ENCODE results near the gene BEAN1. TPM values are rescaled to one million over a fixed set of nuclear protein-coding genes. Genes with fewer than 3 reads are reported as not detected.

BEAN1 gene
- polyA plus RNA-seq, 3 donors, result 0.12 to 0.81 TPM; not detected in 1

DNA sequence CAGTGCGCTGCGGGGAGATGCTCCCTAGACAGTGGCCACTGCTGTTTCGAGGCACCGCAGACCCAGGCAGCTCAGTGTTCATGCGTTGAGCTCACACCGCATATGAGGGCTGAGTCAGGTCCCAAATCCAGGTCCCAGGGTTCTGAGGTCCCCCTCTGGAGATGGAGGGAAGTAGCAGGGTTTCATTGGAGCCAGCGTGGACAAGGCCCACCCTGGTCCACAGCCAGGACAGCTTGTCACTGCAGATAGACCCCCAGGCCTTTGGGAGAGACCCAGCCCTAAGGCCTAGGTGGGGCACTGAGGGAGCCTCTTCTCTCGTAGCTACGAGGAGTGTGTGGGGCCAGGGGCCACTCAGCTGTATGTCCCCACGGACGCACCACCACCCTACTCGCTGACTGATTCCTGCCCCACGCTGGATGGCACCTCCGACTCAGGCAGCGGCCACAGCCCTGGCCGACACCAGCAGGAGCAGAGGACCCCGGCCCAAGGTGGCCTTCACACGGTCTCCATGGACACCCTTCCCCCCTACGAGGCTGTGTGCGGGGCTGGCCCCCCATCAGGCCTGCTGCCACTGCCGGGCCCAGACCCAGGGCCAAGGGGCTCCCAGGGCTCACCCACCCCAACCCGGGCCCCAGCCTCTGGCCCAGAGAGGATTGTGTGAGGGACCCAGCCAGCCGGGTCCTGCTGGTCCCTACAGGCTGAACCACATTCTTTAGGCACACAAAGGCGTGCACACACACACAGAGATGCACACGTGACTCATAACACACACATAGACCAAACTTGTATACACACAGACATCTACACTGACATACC is 53.4 kb downstream of the BEAN1 start:
- peak overlapping the region in 4 of 7 donors; percentile 23 to 50 (median 38) for H3K27ac Mint-ChIP-seq
- TF ChIP-seq, protein P1, sequence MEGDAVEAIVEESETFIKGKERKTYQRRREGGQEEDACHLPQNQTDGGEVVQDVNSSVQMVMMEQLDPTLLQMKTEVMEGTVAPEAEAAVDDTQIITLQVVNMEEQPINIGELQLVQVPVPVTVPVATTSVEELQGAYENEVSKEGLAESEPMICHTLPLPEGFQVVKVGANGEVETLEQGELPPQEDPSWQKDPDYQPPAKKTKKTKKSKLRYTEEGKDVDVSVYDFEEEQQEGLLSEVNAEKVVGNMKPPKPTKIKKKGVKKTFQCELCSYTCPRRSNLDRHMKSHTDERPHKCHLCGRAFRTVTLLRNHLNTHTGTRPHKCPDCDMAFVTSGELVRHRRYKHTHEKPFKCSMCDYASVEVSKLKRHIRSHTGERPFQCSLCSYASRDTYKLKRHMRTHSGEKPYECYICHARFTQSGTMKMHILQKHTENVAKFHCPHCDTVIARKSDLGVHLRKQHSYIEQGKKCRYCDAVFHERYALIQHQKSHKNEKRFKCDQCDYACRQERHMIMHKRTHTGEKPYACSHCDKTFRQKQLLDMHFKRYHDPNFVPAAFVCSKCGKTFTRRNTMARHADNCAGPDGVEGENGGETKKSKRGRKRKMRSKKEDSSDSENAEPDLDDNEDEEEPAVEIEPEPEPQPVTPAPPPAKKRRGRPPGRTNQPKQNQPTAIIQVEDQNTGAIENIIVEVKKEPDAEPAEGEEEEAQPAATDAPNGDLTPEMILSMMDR (IDR thresholded peaks at IDR 0.05), result no peak
- WGBS (ENCODE audit: insufficient coverage), result 94% methylated on average over 24 of the region's 25 CpGs
- H3K9me3 ChIP-seq (replicated peaks in 1 of 2; ENCODE audit: control insufficient read depth in 1 of 2, insufficient read depth in 1 of 2, low read length in 2 of 2), result no peaks in the 10 kb centered on the region
- intact Hi-C loops (cut with micrococcal nuclease), result loop anchor here (5.0 to 10.0 kb wide), 3 partner anchors 37 to 74 kb away; partner anchors contain the start of genes CKLF (in 1 of the 2) and TK2 (in 1 of the 2)
- peaks cover 0 to 11% (median 4%) of the 10 kb centered on the region in 3 donors for H3K27me3 Mint-ChIP-seq (ENCODE audit: low read depth in 3 of 3)
- no peaks in the 10 kb centered on the region for H4K20me1 ChIP-seq (ENCODE audit: insufficient read depth, low read length)
- peak in 1 of 3 donors; percentile 3 for DNase-seq
- H3K36me3 ChIP-seq (replicated peaks in 1 of 2; ENCODE audit: control insufficient read depth in 1 of 2, insufficient read depth in 2 of 2, low read length in 2 of 2), result no peaks in the 10 kb centered on the region
- peaks cover 40% of the 10 kb centered on the region for H3K4me1 Mint-ChIP-seq
- H3K27ac ChIP-seq (ENCODE audit: low read depth in 1 of 2, low read length in 2 of 2), result no peak overlapping the region
- H3K36me3 Mint-ChIP-seq, result peaks cover 2 to 5% of the 10 kb centered on the region in 2 donors
- H2AFZ ChIP-seq (ENCODE audit: insufficient read depth, low read depth, low read length, poor library complexity, severe bottlenecking), result no peak overlapping the region
- no peak overlapping the region for H3K4me3 ChIP-seq (replicated peaks in 1 of 3; ENCODE audit: low read depth in 2 of 3, low read length in 3 of 3)
- H3K9ac ChIP-seq (ENCODE audit: insufficient read depth, low read length, poor library complexity, severe bottlenecking), result no peak overlapping the region
- peaks cover 36 to 46% of the 10 kb centered on the region in 2 donors for H3K4me1 ChIP-seq (ENCODE audit: control insufficient read depth in 1 of 2, insufficient read depth in 2 of 2, low read length in 2 of 2)
- H3K9me3 Mint-ChIP-seq, result peaks cover 0 to 2% (median 0%) of the 10 kb centered on the region in 7 donors
- no peaks in the 10 kb centered on the region for H3K79me2 ChIP-seq (ENCODE audit: insufficient read depth, low read length)
- H3K4me3 Mint-ChIP-seq, result peak overlapping the region; percentile 31 to 69
- H3K27me3 ChIP-seq (ENCODE audit: control insufficient read depth in 2 of 2, insufficient read depth in 2 of 2, low read length in 2 of 2), result no peaks in the 10 kb centered on the region
- H3K4me2 ChIP-seq (replicated peaks; ENCODE audit: extremely low read depth, low read length, poor library complexity, severe bottlenecking), result no peak overlapping the region

DNA sequence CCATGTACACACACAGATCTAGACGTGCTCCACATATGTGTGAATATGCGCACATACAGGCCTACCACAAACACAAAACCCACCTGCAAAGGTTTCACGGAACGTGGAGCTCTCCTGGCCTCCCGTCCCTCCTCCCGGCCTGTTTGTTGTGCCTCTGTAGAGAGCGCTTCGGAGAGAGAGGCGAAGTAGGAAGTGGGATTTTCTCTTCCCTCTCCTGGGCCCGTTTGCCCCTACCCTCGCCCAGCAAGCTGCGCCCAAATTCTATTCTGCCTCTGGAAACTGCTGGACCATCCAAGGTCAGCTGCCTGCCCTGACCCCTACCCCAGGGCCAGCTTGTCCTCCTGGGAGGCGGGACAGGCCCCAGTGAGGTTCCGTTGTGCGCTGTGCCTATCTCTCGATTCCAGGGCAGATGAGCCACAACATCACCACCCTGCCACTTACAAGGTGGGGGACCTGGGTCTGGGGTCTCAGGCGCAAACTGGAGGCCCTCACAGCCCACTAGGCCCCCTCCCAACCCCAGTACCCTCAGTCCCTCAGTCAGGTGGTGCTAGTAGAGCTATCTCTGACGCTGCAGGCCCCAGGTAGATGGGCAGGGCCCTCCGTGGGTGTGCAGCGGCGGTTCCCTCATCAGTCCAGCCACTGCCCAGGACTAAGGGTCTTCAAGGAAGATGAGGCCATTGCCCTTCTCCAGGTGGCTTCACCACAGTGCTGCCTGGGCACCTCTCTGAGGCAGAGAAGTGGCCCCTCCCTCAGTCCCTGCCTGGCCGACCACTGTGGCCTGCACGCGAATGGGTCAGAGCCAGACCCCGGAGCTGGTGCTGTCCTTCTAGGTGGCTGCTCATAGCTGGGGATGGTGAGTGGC is 54.2 kb downstream of the BEAN1 start:
- H4K20me1 ChIP-seq (ENCODE audit: insufficient read depth, low read length), result no peaks in the 10 kb centered on the region
- 88% methylated on average over 11 of the region's 25 CpGs for WGBS (ENCODE audit: insufficient coverage)
- no peak overlapping the region for H2AFZ ChIP-seq (ENCODE audit: insufficient read depth, low read depth, low read length, poor library complexity, severe bottlenecking)
- H3K36me3 Mint-ChIP-seq, result peaks cover 7 to 8% of the 10 kb centered on the region in 2 donors
- H3K4me3 Mint-ChIP-seq, result peak overlapping the region in 1 of 2 donors; percentile 69
- H3K4me1 Mint-ChIP-seq, result peaks cover 49% of the 10 kb centered on the region
- no peak overlapping the region for H3K4me3 ChIP-seq (replicated peaks in 1 of 3; ENCODE audit: low read depth in 2 of 3, low read length in 3 of 3)
- H3K9ac ChIP-seq (ENCODE audit: insufficient read depth, low read length, poor library complexity, severe bottlenecking), result no peak overlapping the region
- no peak overlapping the region for H3K27ac ChIP-seq (ENCODE audit: low read depth in 1 of 2, low read length in 2 of 2)
- H3K9me3 ChIP-seq (replicated peaks in 1 of 2; ENCODE audit: control insufficient read depth in 1 of 2, insufficient read depth in 1 of 2, low read length in 2 of 2), result no peaks in the 10 kb centered on the region
- peak in 2 of 3 donors; percentile 14 to 20 for DNase-seq
- peaks cover 2 to 10% (median 4%) of the 10 kb centered on the region in 3 donors for H3K27me3 Mint-ChIP-seq (ENCODE audit: low read depth in 3 of 3)
- intact Hi-C loops (cut with micrococcal nuclease), result loop anchor here (5.0 to 10.0 kb wide), 3 partner anchors 36 to 74 kb away; partner anchors contain the start of genes CKLF (in 1 of the 2) and TK2 (in 1 of the 2)
- TF ChIP-seq, protein P1 (IDR thresholded peaks at IDR 0.05), result no peak
- no peaks in the 10 kb centered on the region for H3K27me3 ChIP-seq (ENCODE audit: control insufficient read depth in 2 of 2, insufficient read depth in 2 of 2, low read length in 2 of 2)
- peaks cover 45 to 54% of the 10 kb centered on the region in 2 donors for H3K4me1 ChIP-seq (ENCODE audit: control insufficient read depth in 1 of 2, insufficient read depth in 2 of 2, low read length in 2 of 2)
- no peak overlapping the region for H3K4me2 ChIP-seq (replicated peaks; ENCODE audit: extremely low read depth, low read length, poor library complexity, severe bottlenecking)
- peak overlapping the region in 3 of 7 donors; percentile 14 to 46 (median 30) for H3K27ac Mint-ChIP-seq
- H3K36me3 ChIP-seq (replicated peaks in 1 of 2; ENCODE audit: control insufficient read depth in 1 of 2, insufficient read depth in 2 of 2, low read length in 2 of 2), result no peaks in the 10 kb centered on the region
- peaks cover 0 to 2% (median 0%) of the 10 kb centered on the region in 7 donors for H3K9me3 Mint-ChIP-seq
- no peaks in the 10 kb centered on the region for H3K79me2 ChIP-seq (ENCODE audit: insufficient read depth, low read length)
